ENCODE results near the gene NLRC3.
"Not testable (repeated sequence)": the region's sequence is repeated elsewhere in the genome, so short reads cannot be mapped to it uniquely, and the experiment has no call there.

The NLRC3 gene

GRCh38 chr16:3577302-3577752, at the start of gene NLRC3:
TSS of gene NLRC3 (minus strand) at chr16:3577403. CDS start at chr16:3565036, 12,367 bp downstream.
- DNase-seq, result no peak

- DNase-seq, result peak; percentile 34
Measured at GRCh38 chr16:3625911-3626732, 48.9 kb upstream of the NLRC3 start.

- DNase-seq, result no peak
Measured at GRCh38 chr16:3625331-3625730, 48.1 kb upstream of the NLRC3 start.

GRCh38 chr16:3623642-3624041, 46.4 kb upstream of the NLRC3 start:
- DNase-seq, result no peak

- no peak for DNase-seq
Measured at GRCh38 chr16:3618769-3619141, 41.6 kb upstream of the NLRC3 start.

- DNase-seq, result no peak
Measured at GRCh38 chr16:3612510-3613466, 35.6 kb upstream of the NLRC3 start.

- DNase-seq, result peak; percentile 83
Measured at GRCh38 chr16:3611146-3611975, 34.2 kb upstream of the NLRC3 start, which contains the start of gene SLX4. TSS of gene SLX4 (minus strand) at chr16:3611606. CDS start at chr16:3608964, 2,642 bp downstream.

GRCh38 chr16:3610698-3611145, 33.5 kb upstream of the NLRC3 start:
- no peak for DNase-seq

GRCh38 chr16:3609895-3610697, 32.9 kb upstream of the NLRC3 start:
- DNase-seq, result no peak

GRCh38 chr16:3608976-3609375, 31.8 kb upstream of the NLRC3 start:
- DNase-seq, result not testable (repeated sequence)

GRCh38 chr16:3608069-3608468, 30.9 kb upstream of the NLRC3 start:
- no peak for DNase-seq

GRCh38 chr16:3607634-3608033, 30.4 kb upstream of the NLRC3 start:
- no peak for DNase-seq

- DNase-seq, result no peak
Measured at GRCh38 chr16:3607161-3607560, 30.0 kb upstream of the NLRC3 start.

GRCh38 chr16:3606441-3606840, 29.2 kb upstream of the NLRC3 start:
- no peak for DNase-seq

- no peak for DNase-seq
Measured at GRCh38 chr16:3602320-3602653, 25.1 kb upstream of the NLRC3 start.

GRCh38 chr16:3601614-3602319, 24.6 kb upstream of the NLRC3 start:
- DNase-seq, result no peak

GRCh38 chr16:3599922-3600321, 22.7 kb upstream of the NLRC3 start:
- no peak for DNase-seq

GRCh38 chr16:3599121-3599520, 21.9 kb upstream of the NLRC3 start:
- DNase-seq, result no peak

- DNase-seq, result no peak
Measured at GRCh38 chr16:3598236-3598635, 21.0 kb upstream of the NLRC3 start.

- no peak for DNase-seq
Measured at GRCh38 chr16:3597676-3598075, 20.5 kb upstream of the NLRC3 start.

- no peak for DNase-seq
Measured at GRCh38 chr16:3597226-3597625, 20.0 kb upstream of the NLRC3 start.
